PFSK-1 (cell line): ENCODE measurements around the gene DPT.

Source experiments
- FOXP2 ChIP-seq: optimal IDR thresholded peaks from 2 replicates; pipeline ENCODE3; 2011; ENCODE audit warnings: borderline replicate concordance, control low read depth, inconsistent platforms; ENCODE audit not compliant: insufficient read depth; ENCODE audit errors: extremely low read length, extremely low read depth
- POLR2AphosphoS5 ChIP-seq: IDR thresholded peaks from 2 replicates; pipeline ENCODE4 v1.6.1; 2012; ENCODE audit warnings: low read depth, mild to moderate bottlenecking, control low read depth, low read length, moderate library complexity
- SIN3A ChIP-seq: IDR thresholded peaks from 2 replicates; pipeline ENCODE4 v1.6.1; 2012; ENCODE audit warnings: mild to moderate bottlenecking, low read length, moderate library complexity, borderline replicate concordance; ENCODE audit not compliant: insufficient read depth
- TAF1 ChIP-seq: IDR thresholded peaks from 2 replicates; pipeline ENCODE4 v1.6.1; 2012; ENCODE audit warnings: low read length, control low read depth, borderline replicate concordance; ENCODE audit not compliant: insufficient read depth
- TF ChIP-seq, protein P1 (sequence below), 2 experiments: IDR thresholded peaks; 2 replicates each; pipeline versions ENCODE4 v1.6.1 to v1.8.0; 2011 to 2012; ENCODE audit warnings: low read depth in 2 of 2, low read length in 2 of 2, control low read depth in 1 of 2, inconsistent platforms in 1 of 2, mild to moderate bottlenecking in 1 of 2, moderate library complexity in 1 of 2; ENCODE audit not compliant: insufficient read depth in 1 of 2

- TF ChIP-seq, protein P1, sequence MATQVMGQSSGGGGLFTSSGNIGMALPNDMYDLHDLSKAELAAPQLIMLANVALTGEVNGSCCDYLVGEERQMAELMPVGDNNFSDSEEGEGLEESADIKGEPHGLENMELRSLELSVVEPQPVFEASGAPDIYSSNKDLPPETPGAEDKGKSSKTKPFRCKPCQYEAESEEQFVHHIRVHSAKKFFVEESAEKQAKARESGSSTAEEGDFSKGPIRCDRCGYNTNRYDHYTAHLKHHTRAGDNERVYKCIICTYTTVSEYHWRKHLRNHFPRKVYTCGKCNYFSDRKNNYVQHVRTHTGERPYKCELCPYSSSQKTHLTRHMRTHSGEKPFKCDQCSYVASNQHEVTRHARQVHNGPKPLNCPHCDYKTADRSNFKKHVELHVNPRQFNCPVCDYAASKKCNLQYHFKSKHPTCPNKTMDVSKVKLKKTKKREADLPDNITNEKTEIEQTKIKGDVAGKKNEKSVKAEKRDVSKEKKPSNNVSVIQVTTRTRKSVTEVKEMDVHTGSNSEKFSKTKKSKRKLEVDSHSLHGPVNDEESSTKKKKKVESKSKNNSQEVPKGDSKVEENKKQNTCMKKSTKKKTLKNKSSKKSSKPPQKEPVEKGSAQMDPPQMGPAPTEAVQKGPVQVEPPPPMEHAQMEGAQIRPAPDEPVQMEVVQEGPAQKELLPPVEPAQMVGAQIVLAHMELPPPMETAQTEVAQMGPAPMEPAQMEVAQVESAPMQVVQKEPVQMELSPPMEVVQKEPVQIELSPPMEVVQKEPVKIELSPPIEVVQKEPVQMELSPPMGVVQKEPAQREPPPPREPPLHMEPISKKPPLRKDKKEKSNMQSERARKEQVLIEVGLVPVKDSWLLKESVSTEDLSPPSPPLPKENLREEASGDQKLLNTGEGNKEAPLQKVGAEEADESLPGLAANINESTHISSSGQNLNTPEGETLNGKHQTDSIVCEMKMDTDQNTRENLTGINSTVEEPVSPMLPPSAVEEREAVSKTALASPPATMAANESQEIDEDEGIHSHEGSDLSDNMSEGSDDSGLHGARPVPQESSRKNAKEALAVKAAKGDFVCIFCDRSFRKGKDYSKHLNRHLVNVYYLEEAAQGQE (IDR thresholded peaks at IDR 0.05; ENCODE audit: insufficient read depth in 1 of 2, low read depth in 2 of 2, low read length in 2 of 2): no peak
- TF ChIP-seq POLR2AphosphoS5 (no peak), TAF1 (no peak), SIN3A (no peak), FOXP2 (no peak)
These were observed 35.2 kb downstream of the DPT start for GRCh38 chr1:168693872-168694238.
